ENCODE results near the gene FAM171A1.

Gene FAM171A1

GRCh38 chr10:15167411-15168290 lies 203.4 kb downstream of the FAM171A1 start:
- H3K36me3 ChIP-seq (replicated peaks; ENCODE audit: low read depth, low read length) = no peaks in the 10 kb centered on the region
- H3K4me2 ChIP-seq (ENCODE audit: low read length) = peak overlapping the region; percentile 82
- no peak overlapping the region for H3K27ac ChIP-seq (ENCODE audit: low read length)
- H3K9ac ChIP-seq (ENCODE audit: low read length) = peak overlapping the region; percentile 74
- peaks cover 9% of the 10 kb centered on the region; the same call in 1 of the 2 replicates for H3K4me1 ChIP-seq (ENCODE audit: low read length)
- no peaks in the 10 kb centered on the region for H4K20me1 ChIP-seq (ENCODE audit: insufficient read depth, low read length)
- H3K4me3 ChIP-seq (ENCODE audit: low read length) = peak overlapping the region; percentile 98
- no peaks in the 10 kb centered on the region for H3K79me2 ChIP-seq (ENCODE audit: low read length)
- TF ChIP-seq EZH2phosphoT487 (IDR thresholded peaks at IDR 0.05; ENCODE audit: low read depth) (no peak), CTCF (IDR thresholded peaks at IDR 0.05; ENCODE audit: low read depth, low read length) (peak; percentile 24)
- peak overlapping the region; percentile 12; the same call in 1 of the 2 replicates for H2AFZ ChIP-seq (ENCODE audit: low read depth, low read length)
- 0 out of 2 replicates have a peak, but pooled peaks cover 10% of the 10 kb centered on the region for H3K27me3 ChIP-seq (ENCODE audit: low read depth, low read length)
- H3K9me3 ChIP-seq (ENCODE audit: insufficient read depth, low read length) = no peaks in the 10 kb centered on the region

DNA sequence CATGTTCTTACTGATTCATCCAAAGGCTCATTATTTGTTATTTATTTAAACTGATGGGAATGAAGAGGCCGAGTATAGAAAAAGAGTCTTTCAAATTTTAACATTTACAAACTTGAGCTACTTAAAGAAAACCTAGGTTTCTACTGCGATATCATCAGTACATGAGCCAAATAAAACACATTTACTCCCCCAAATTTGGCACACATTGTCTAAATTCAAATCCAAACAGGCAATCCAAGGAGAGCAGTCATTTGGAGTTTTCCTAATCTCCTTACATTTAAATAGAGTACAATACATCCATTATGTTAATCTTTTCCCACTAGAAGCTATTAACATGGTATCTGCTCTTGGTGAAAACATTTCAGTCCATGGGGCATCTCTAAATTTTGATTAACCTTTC lies 204.8 kb downstream of the FAM171A1 start:
- Histone ChIP-seq H3K27ac (ENCODE audit: low read length) (no peak overlapping the region), H3K36me3 (replicated peaks; ENCODE audit: low read depth, low read length) (no peaks in the 10 kb centered on the region), H3K4me3 (ENCODE audit: low read length) (no peak overlapping the region), H2AFZ (ENCODE audit: low read depth, low read length) (no peak overlapping the region), H3K27me3 (ENCODE audit: low read depth, low read length) (0 out of 2 replicates have a peak, but pooled peaks cover 10% of the 10 kb centered on the region), H3K79me2 (ENCODE audit: low read length) (no peaks in the 10 kb centered on the region), H4K20me1 (ENCODE audit: insufficient read depth, low read length) (no peaks in the 10 kb centered on the region), H3K9me3 (ENCODE audit: insufficient read depth, low read length) (no peaks in the 10 kb centered on the region), H3K4me1 (ENCODE audit: low read length) (peaks cover 9% of the 10 kb centered on the region; the same call in 1 of the 2 replicates), H3K4me2 (ENCODE audit: low read length) (no peak overlapping the region), H3K9ac (ENCODE audit: low read length) (no peak overlapping the region)
- TF ChIP-seq EZH2phosphoT487 (IDR thresholded peaks at IDR 0.05; ENCODE audit: low read depth) = no peak
- no peak for TF ChIP-seq CTCF (IDR thresholded peaks at IDR 0.05; ENCODE audit: low read depth, low read length)

GRCh38 chr10:15163253-15163828 lies 207.7 kb downstream of the FAM171A1 start:
- Histone ChIP-seq H3K27ac (ENCODE audit: low read length) (no peak overlapping the region), H3K9ac (ENCODE audit: low read length) (no peak overlapping the region), H3K27me3 (ENCODE audit: low read depth, low read length) (0 out of 2 replicates have a peak, but pooled peaks cover 5% of the 10 kb centered on the region), H2AFZ (ENCODE audit: low read depth, low read length) (no peak overlapping the region), H3K4me3 (ENCODE audit: low read length) (no peak overlapping the region), H3K9me3 (ENCODE audit: insufficient read depth, low read length) (no peaks in the 10 kb centered on the region), H3K36me3 (replicated peaks; ENCODE audit: low read depth, low read length) (no peaks in the 10 kb centered on the region), H4K20me1 (ENCODE audit: insufficient read depth, low read length) (no peaks in the 10 kb centered on the region), H3K79me2 (ENCODE audit: low read length) (no peaks in the 10 kb centered on the region), H3K4me1 (ENCODE audit: low read length) (peaks cover 9% of the 10 kb centered on the region; the same call in 1 of the 2 replicates), H3K4me2 (ENCODE audit: low read length) (no peak overlapping the region)
- TF ChIP-seq EZH2phosphoT487 (IDR thresholded peaks at IDR 0.05; ENCODE audit: low read depth) = no peak
- TF ChIP-seq CTCF (IDR thresholded peaks at IDR 0.05; ENCODE audit: low read depth, low read length) = no peak

Data from OCI-LY3 (cell line).